Pancreas (tissue), 10 donors: ENCODE data around the gene TPGS2. TPM values are rescaled to one million over a fixed set of nuclear protein-coding genes. Genes with fewer than 3 reads are reported as not detected.
A peak's percentile ranks its signal among the peaks of the same experiment; 100 is the strongest.

Source experiments
- ATAC-seq, 4 donors: fragments of 200-7000 bp; cut with Tn5 transposase; one replicate each; pipeline versions ENCODE4 v1.8.0 to v1.9.1; 2020; ENCODE audit warnings: mild to moderate bottlenecking in 4 of 4, moderate library complexity in 4 of 4
- DNase-seq, 6 donors: peaks; one replicate each; pipeline ENCODE4 v3.0.0-alpha.2; 2020
- FAIRE-seq: peaks from 2 replicates; lab custom pipeline; 2012; peaks lifted over from hg19 to GRCh38; lab: Jason Lieb, UNC
- H3K27ac ChIP-seq, 4 donors: fragments of 200-600 bp; sonication (generic); 1 replicate in 3 of 4; 2 replicates in 1 of 4; pipeline versions ENCODE4 v1.5.0 to v1.8.0; 2020
- H3K27me3 ChIP-seq, 4 donors: fragments of 200-600 bp; one replicate each; pipeline ENCODE4 v1.8.0; 2021
- H3K36me3 ChIP-seq, 3 donors: fragments of 200-600 bp; sonication (generic) in 1 of 3; one replicate each; pipeline versions ENCODE4 v1.5.0 to v1.8.0; 2020 to 2021
- H3K4me1 ChIP-seq, 3 donors: fragments of 200-600 bp; one replicate each; pipeline ENCODE4 v1.8.0; 2021
- H3K4me3 ChIP-seq, 4 donors: fragments of 200-600 bp; sonication (generic) in 2 of 4; one replicate each; pipeline versions ENCODE4 v1.5.0 to v1.8.0; 2020 to 2021
- H3K9me3 ChIP-seq, 4 donors: fragments of 200-600 bp; one replicate each; pipeline ENCODE4 v1.8.0; 2021
- WGBS, 2 donors: extraction: QIAGEN DNeasy Blood & Tissue Kit; methylation state at CpG; one replicate each; pipeline ENCODE4 v1.1.7; 2013; 5-methylcytosine and 5-hydroxymethylcytosine counted together
- intact Hi-C, 3 donors: fragments of 100-400 bp; cut with DNase I; formaldehyde crosslinking; loops; one replicate each; pipeline versions ENCODE4 v1.11.1 to v1.14.2; 2022
- polyA plus RNA-seq, 2 donors: library from polyadenylated mRNA; stranded (reverse); fragments of 200-250 nt; gene quantifications; one replicate each; pipeline ENCODE4 v1.2.3, GENCODE V29; 2013
- total RNA-seq, 6 donors: library from RNA; stranded (reverse); fragmentation: NEBNext Ultra II Directional in 4 of 6; extraction: Animal tissue kit (Norgen Biotek cat#: 25700) in 4 of 6; gene quantifications; one replicate each; pipeline versions ENCODE4 v1.2.1 to v1.2.4, GENCODE V29; 2021 to 2023
- TF ChIP-seq, protein P1 (sequence below), 4 donors: fragments of 200-600 bp; sonication (generic) in 3 of 4; IDR thresholded peaks; one replicate each; pipeline versions ENCODE4 v1.5.0 to v1.8.0; 2021; ENCODE audit warnings: antibody characterized with exemption in 4 of 4
- donor health status: healthy with polysubstance abuse.
- donor health status: DM: no; HTN: no; CAD: no; lungs with moderate emphysema.
- donor health status: DM: no; HTN: no; CAD: no.
- donor health status: control.
- donor health status: control.
- donor health status: Bipolar disorder and iron deficiency.
- donor health status: DM: yes; HTN: yes; CAD: no.
- donor health status: DM: no; HTN: no; CAD: no.
- donor health status: DM: no; HTN: no; CAD: no.
- donor health status: DM: yes; HTN: yes; CAD: no.

TPGS2 gene
- total and polyA plus RNA-seq, 8 donors = 16.6 to 44.6 (median 25.2) TPM

DNA sequence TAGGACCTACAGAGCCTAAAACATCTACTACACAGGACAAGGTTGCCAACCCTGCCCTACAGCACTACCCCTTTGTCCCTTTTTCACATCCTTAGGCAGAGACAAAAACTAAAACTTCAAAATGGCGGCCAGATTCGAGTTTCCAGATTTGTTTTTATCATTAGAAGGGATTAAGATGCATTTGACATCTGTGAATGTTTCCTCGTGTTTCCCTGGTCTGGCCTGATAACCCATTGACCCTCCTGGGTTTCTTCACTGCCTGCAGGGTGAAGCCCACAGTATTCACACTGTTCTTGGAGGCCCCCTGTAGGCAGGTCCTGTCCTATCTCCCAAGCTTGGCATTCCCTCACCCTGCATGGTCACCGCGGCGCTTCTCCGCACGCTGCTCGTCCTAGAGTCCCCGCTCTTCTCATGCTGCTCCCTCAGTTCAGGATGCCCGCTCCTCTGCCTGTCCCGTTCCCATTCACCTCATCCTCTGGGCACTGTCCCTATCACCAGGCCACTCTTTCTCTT lies 67.6 kb downstream of the TPGS2 start:
- FAIRE-seq (no peak), ATAC-seq (no peak), DNase-seq (no peak)
- intact Hi-C loops = loop anchor here in 1 of 3 donors (10.0 kb wide), 1 partner anchor 76 kb away; no protein-coding TSS in a partner anchor
- Histone ChIP-seq H3K4me1 (peaks cover 0 to 8% (median 0%) of the 10 kb centered on the region in 3 donors), H3K27me3 (no peaks in the 10 kb centered on the region), H3K4me3 (no peak overlapping the region), H3K27ac (no peak overlapping the region), H3K9me3 (no peaks in the 10 kb centered on the region), H3K36me3 (no peaks in the 10 kb centered on the region)
- TF ChIP-seq, protein P1, sequence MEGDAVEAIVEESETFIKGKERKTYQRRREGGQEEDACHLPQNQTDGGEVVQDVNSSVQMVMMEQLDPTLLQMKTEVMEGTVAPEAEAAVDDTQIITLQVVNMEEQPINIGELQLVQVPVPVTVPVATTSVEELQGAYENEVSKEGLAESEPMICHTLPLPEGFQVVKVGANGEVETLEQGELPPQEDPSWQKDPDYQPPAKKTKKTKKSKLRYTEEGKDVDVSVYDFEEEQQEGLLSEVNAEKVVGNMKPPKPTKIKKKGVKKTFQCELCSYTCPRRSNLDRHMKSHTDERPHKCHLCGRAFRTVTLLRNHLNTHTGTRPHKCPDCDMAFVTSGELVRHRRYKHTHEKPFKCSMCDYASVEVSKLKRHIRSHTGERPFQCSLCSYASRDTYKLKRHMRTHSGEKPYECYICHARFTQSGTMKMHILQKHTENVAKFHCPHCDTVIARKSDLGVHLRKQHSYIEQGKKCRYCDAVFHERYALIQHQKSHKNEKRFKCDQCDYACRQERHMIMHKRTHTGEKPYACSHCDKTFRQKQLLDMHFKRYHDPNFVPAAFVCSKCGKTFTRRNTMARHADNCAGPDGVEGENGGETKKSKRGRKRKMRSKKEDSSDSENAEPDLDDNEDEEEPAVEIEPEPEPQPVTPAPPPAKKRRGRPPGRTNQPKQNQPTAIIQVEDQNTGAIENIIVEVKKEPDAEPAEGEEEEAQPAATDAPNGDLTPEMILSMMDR (IDR thresholded peaks at IDR 0.05) = no peak
- WGBS, 2 donors = 88 to 89% methylated on average over 12 of the region's 12 CpGs

DNA sequence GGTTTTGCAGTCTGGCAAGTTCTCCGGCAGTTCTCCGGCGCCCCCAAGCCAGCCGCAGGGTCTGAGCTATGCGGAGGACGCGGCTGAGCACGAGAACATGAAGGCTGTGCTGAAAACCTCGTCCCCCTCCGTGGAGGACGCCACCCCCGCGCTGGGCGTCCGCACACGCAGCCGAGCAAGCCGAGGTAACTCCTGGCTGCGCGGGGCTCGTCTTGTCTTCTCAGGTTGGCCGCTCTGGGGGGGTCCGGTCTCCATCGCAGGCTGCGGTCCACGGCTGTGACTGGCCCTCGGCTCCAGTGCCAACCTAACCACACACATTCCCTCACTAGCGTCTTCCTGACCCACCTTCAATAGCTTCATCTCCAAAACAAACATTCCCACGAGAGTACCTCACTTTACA lies 68.2 kb downstream of the TPGS2 start:
- no peak for ATAC-seq

DNA sequence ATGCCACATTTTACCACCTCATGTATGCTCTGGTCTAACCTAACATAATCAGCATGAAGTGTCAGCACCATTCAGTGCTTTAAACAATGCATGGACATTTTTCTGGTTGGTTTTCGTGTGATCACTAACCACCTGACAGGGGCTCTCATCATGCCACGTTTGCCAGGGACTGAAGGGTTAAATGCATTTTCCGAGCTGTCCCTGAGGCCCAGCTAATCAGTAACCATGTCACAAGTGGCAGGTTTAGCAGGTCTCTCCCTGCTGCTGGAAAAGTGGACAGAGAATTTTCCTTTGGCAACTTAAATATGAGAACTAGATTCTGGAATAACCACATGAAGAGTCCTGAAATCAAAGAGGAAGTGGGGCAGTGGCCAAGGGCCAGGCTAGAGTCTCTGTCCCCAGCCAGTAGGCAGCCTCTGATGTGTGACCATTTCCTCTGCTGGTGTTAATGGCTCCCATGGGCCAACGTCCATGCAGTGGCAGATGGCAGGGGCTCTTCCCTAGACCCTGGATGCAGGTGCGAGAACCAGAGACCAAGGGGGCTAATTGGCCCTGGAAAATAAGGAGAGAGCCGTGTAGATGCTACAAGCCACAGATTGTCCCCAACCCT lies 69.5 kb downstream of the TPGS2 start:
- 31 to 36% methylated on average over 6 of the region's 6 CpGs for WGBS, 2 donors
- ATAC-seq = peak; percentile 32 to 68 (median 50)
- no peak for FAIRE-seq
- H3K9me3 ChIP-seq = no peaks in the 10 kb centered on the region
- peaks cover 0 to 8% (median 0%) of the 10 kb centered on the region in 3 donors for H3K4me1 ChIP-seq
- peak overlapping the region in 1 of 4 donors; percentile 20 for H3K27ac ChIP-seq
- TF ChIP-seq, protein P1 (IDR thresholded peaks at IDR 0.05) = no peak
- no peaks in the 10 kb centered on the region for H3K27me3 ChIP-seq
- no peaks in the 10 kb centered on the region for H3K36me3 ChIP-seq
- DNase-seq = no peak
- intact Hi-C loops = no loop called here
- H3K4me3 ChIP-seq = no peak overlapping the region

More for the DNA sequence above, 68.2 kb downstream of the TPGS2 start:
- TF ChIP-seq, protein P1 (IDR thresholded peaks at IDR 0.05) = no peak
- intact Hi-C loops = loop anchor here in 1 of 3 donors (10.0 kb wide), 1 partner anchor 76 kb away; no protein-coding TSS in a partner anchor
- H3K36me3 ChIP-seq = no peaks in the 10 kb centered on the region
- 94 to 95% methylated on average over 29 of the region's 29 CpGs for WGBS, 2 donors
- H3K4me3 ChIP-seq = no peak overlapping the region
- no peak overlapping the region for H3K27ac ChIP-seq
- H3K9me3 ChIP-seq = no peaks in the 10 kb centered on the region
- no peaks in the 10 kb centered on the region for H3K27me3 ChIP-seq
- peaks cover 0 to 8% (median 0%) of the 10 kb centered on the region in 3 donors for H3K4me1 ChIP-seq
- no peak for DNase-seq
- no peak for FAIRE-seq

DNA sequence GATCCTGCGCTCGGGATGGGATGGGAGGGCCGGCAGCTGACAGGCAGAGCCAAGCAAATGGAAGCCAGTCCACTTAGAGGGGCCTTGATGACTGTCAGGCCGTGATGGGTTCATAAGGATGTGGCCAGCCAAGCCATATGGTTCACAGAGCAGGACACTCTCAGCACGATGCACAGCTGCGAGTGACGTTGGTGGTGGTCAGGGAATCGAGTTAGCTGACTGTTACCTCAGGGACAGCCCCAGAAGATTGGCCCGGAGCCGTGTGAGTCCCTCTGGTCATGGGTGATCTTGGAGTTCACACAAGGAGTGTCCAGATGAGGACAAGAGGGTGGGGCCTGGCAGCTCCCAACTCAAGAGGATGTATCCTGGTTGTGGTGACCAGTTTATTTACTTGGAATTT lies 70.2 kb downstream of the TPGS2 start:
- Histone ChIP-seq H3K4me3 (no peak overlapping the region), H3K36me3 (no peaks in the 10 kb centered on the region), H3K27me3 (no peaks in the 10 kb centered on the region), H3K27ac (no peak overlapping the region), H3K4me1 (peaks cover 0 to 8% (median 0%) of the 10 kb centered on the region in 3 donors), H3K9me3 (no peaks in the 10 kb centered on the region)
- TF ChIP-seq, protein P1 (IDR thresholded peaks at IDR 0.05) = no peak
- no peak for DNase-seq
- WGBS, 2 donors = 73 to 74% methylated on average over 10 of the region's 10 CpGs
- FAIRE-seq = no peak
- intact Hi-C loops = no loop called here
- no peak for ATAC-seq

- FAIRE-seq (no peak), ATAC-seq (no peak), DNase-seq (no peak)
- Histone ChIP-seq H3K36me3 (no peaks in the 10 kb centered on the region), H3K9me3 (no peaks in the 10 kb centered on the region), H3K4me1 (peaks cover 0 to 8% (median 0%) of the 10 kb centered on the region in 3 donors), H3K27me3 (no peaks in the 10 kb centered on the region), H3K4me3 (no peak overlapping the region), H3K27ac (no peak overlapping the region)
- TF ChIP-seq, protein P1 (IDR thresholded peaks at IDR 0.05) = no peak
- intact Hi-C loops = no loop called here
- 69 to 77% methylated on average over 3 of the region's 3 CpGs for WGBS, 2 donors
These were observed 70.8 kb downstream of the TPGS2 start for GRCh38 chr18:36757991-36758390.
